Stimulated activated CD4-positive, alpha-beta T cell treated with anti-CD3 and anti-CD28 coated beads, Interleukin-4, amount 100 ng/mL, for 1 hour (primary cell): ENCODE data around the gene U2AF1L4.
"Not testable (repeated sequence)": the region's sequence is repeated elsewhere in the genome, so short reads cannot be mapped to it uniquely, and the experiment has no call there.

Experiments used
- DNase-seq: peaks from one replicate; pipeline ENCODE4 v3.0.0-alpha.2; 2020

The U2AF1L4 gene

GRCh38 chr19:35780717-35781116 is 35.5 kb upstream of the U2AF1L4 start:
- DNase-seq = no peak

GRCh38 chr19:35780058-35780457 is 34.8 kb upstream of the U2AF1L4 start:
- DNase-seq = no peak

GRCh38 chr19:35779033-35779432 is 33.8 kb upstream of the U2AF1L4 start:
- no peak for DNase-seq

- DNase-seq = no peak
Observed at GRCh38 chr19:35777961-35778360, 32.7 kb upstream of the U2AF1L4 start.

- no peak for DNase-seq
Observed at GRCh38 chr19:35777086-35777841, 32.0 kb upstream of the U2AF1L4 start.

GRCh38 chr19:35776102-35776788 is 31.0 kb upstream of the U2AF1L4 start:
- DNase-seq = no peak

GRCh38 chr19:35775298-35776101 is 30.3 kb upstream of the U2AF1L4 start, which contains the start of gene ARHGAP33:
Gene ARHGAP33, plus strand, starts transcription at chr19:35775564. Its CDS starts 95 bp downstream, at chr19:35775659.
- DNase-seq = peak; percentile 99

GRCh38 chr19:35775046-35775297 is 29.8 kb upstream of the U2AF1L4 start:
- DNase-seq = no peak

GRCh38 chr19:35774274-35775045 is 29.2 kb upstream of the U2AF1L4 start:
- DNase-seq = no peak

- DNase-seq = no peak
Observed at GRCh38 chr19:35773020-35773806, 28.0 kb upstream of the U2AF1L4 start.

- not testable (repeated sequence) for DNase-seq
Observed at GRCh38 chr19:35772362-35772761, 27.1 kb upstream of the U2AF1L4 start.

GRCh38 chr19:35768082-35768421 is 22.8 kb upstream of the U2AF1L4 start:
- DNase-seq = no peak

GRCh38 chr19:35767288-35768081 is 22.3 kb upstream of the U2AF1L4 start:
- DNase-seq = no peak

- DNase-seq = no peak
Observed at GRCh38 chr19:35766571-35767104, 21.4 kb upstream of the U2AF1L4 start.

- DNase-seq = no peak
Observed at GRCh38 chr19:35764432-35765315, 19.5 kb upstream of the U2AF1L4 start.

- DNase-seq = no peak
Observed at GRCh38 chr19:35760711-35761349, 15.6 kb upstream of the U2AF1L4 start.

- no peak for DNase-seq
Observed at GRCh38 chr19:35759697-35760096, 14.5 kb upstream of the U2AF1L4 start.

- peak; percentile 97 for DNase-seq
Observed at GRCh38 chr19:35757749-35758608, 12.8 kb upstream of the U2AF1L4 start, which contains the start of gene PROSER3. Gene PROSER3, plus strand, starts transcription at chr19:35758176. Its CDS starts 40 bp downstream, at chr19:35758216.
